RWPE2 (cell line): Measurements from ENCODE around the gene RHOF.

ENCODE experiments used
- ATAC-seq: fragments of 200-7000 bp; cut with Tn5 transposase; 3 replicates; pipeline ENCODE4 v1.9.1; 2021; ENCODE audit warnings: low read depth
- DNase-seq: peaks from one replicate; pipeline ENCODE4 v3.0.0-alpha.2; 2020; ENCODE audit warnings: low spot score
- H3K27ac ChIP-seq: fragments of 450-650 bp; 2 replicates; pipeline ENCODE4 v1.5.1; 2017; ENCODE audit warnings: mild to moderate bottlenecking; ENCODE audit not compliant: poor library complexity, severe bottlenecking
- H3K27me3 ChIP-seq: fragments of 250-450 bp; sonication (Bioruptor Pico); 2 replicates; pipeline ENCODE4 v1.5.1; 2021; ENCODE audit warnings: mild to moderate bottlenecking, moderate library complexity; ENCODE audit not compliant: insufficient read depth, poor library complexity, severe bottlenecking
- H3K36me3 ChIP-seq: fragments of 250-450 bp; sonication (Bioruptor Pico); 2 replicates; pipeline ENCODE4 v1.5.1; 2020; ENCODE audit warnings: low read depth, mild to moderate bottlenecking, moderate library complexity
- H3K4me1 ChIP-seq: fragments of 250-450 bp; sonication (Bioruptor Pico); 2 replicates; pipeline ENCODE4 v1.5.1; 2021; ENCODE audit warnings: mild to moderate bottlenecking, moderate library complexity; ENCODE audit not compliant: insufficient read depth, poor library complexity, severe bottlenecking
- H3K4me3 ChIP-seq: fragments of 250-450 bp; sonication (Bioruptor Pico); 2 replicates; pipeline ENCODE4 v1.5.1; 2021; ENCODE audit warnings: mild to moderate bottlenecking, moderate library complexity; ENCODE audit not compliant: severe bottlenecking
- H3K9me3 ChIP-seq: fragments of 250-450 bp; sonication (Bioruptor Pico); 2 replicates; pipeline ENCODE4 v1.5.1; 2021; ENCODE audit warnings: mild to moderate bottlenecking, moderate library complexity; ENCODE audit not compliant: severe bottlenecking
- TF ChIP-seq, protein P1 (sequence below): fragments of 450-650 bp; IDR thresholded peaks from one replicate; pipeline ENCODE4 v1.5.1; 2017; ENCODE audit warnings: mild to moderate bottlenecking, moderate library complexity; ENCODE audit not compliant: poor library complexity, severe bottlenecking

The RHOF gene

DNA sequence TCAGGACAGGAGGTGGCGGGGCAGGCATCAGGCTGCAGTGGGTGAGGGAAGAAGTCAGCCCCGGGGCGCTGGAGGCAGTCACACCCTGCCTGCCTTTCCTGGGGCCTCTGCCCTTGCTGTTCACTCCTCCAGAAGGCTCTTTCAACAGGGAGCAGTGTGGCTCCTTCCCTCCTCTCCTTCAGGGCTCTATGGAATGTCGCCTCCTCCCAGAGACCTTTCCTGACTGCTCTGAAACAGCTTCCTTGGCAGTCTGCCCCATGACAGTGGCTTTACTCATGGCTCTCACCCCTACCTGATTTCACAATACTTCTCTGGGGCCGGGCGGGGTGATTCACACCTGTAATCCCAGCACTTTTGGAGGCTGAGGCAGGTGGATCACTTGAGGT is 7.1 kb downstream of the RHOF start:
- ATAC-seq (peak; percentile 81), DNase-seq (peak; percentile 98)
- TF ChIP-seq, protein P1, sequence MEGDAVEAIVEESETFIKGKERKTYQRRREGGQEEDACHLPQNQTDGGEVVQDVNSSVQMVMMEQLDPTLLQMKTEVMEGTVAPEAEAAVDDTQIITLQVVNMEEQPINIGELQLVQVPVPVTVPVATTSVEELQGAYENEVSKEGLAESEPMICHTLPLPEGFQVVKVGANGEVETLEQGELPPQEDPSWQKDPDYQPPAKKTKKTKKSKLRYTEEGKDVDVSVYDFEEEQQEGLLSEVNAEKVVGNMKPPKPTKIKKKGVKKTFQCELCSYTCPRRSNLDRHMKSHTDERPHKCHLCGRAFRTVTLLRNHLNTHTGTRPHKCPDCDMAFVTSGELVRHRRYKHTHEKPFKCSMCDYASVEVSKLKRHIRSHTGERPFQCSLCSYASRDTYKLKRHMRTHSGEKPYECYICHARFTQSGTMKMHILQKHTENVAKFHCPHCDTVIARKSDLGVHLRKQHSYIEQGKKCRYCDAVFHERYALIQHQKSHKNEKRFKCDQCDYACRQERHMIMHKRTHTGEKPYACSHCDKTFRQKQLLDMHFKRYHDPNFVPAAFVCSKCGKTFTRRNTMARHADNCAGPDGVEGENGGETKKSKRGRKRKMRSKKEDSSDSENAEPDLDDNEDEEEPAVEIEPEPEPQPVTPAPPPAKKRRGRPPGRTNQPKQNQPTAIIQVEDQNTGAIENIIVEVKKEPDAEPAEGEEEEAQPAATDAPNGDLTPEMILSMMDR: peak; percentile 21
- H3K27ac ChIP-seq: peak overlapping the region; percentile 75
- H3K4me1 ChIP-seq: peaks cover 42% of the 10 kb centered on the region
- no peaks in the 10 kb centered on the region for H3K9me3 ChIP-seq
- no peak overlapping the region for H3K4me3 ChIP-seq
- H3K27me3 ChIP-seq: no peaks in the 10 kb centered on the region
- H3K36me3 ChIP-seq: peaks cover 9% of the 10 kb centered on the region

DNA sequence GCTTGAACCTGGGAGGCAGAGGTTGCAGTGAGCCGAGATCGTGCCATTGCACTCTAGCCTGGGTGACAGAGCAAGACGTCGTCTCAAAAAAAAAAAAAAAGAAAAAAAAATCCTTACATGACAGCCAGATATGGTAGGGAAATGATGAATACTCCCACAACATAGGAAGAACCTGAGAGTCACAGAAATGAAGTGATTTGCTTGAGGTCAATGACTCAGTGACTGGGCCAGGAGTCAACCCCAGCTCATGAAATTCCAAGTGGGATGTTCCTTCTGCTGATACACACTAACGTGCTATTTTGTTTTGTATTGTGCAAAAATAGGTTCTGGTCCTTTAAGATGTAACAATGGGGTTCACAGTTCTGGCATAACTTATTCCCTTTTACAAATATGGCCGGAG is 9.0 kb downstream of the RHOF start:
- no peak overlapping the region for H3K4me3 ChIP-seq
- peaks cover 24% of the 10 kb centered on the region for H3K36me3 ChIP-seq
- DNase-seq (no peak), ATAC-seq (peak; percentile 69)
- H3K27me3 ChIP-seq: no peaks in the 10 kb centered on the region
- TF ChIP-seq, protein P1: no peak
- peaks cover 45% of the 10 kb centered on the region for H3K4me1 ChIP-seq
- peak overlapping the region; percentile 75 for H3K27ac ChIP-seq
- H3K9me3 ChIP-seq: no peaks in the 10 kb centered on the region

DNA sequence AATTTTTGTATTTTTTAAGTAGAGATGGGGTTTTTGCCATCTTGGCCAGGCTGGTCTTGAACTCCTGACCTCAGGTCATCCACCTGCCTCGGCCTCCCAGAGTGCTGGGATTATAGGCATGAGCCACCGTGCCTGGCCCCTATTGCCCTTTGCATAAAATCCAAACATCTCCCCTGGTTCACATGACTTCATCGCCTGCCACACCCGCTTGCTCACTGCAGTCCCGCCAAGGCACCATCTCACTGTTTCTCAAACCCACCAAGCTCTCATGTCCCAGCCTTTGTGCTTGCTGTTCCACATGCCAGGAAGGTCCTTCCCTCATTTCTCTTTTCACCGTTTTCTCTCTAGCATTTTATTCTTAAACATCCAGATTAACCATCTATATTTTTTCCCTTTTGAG is 9.7 kb downstream of the RHOF start:
- Histone ChIP-seq H3K36me3 (peaks cover 31% of the 10 kb centered on the region), H3K27me3 (no peaks in the 10 kb centered on the region), H3K27ac (peak overlapping the region; percentile 75), H3K9me3 (no peaks in the 10 kb centered on the region), H3K4me3 (no peak overlapping the region), H3K4me1 (peaks cover 45% of the 10 kb centered on the region)
- TF ChIP-seq, protein P1: no peak
- DNase-seq (no peak), ATAC-seq (no peak)

DNA sequence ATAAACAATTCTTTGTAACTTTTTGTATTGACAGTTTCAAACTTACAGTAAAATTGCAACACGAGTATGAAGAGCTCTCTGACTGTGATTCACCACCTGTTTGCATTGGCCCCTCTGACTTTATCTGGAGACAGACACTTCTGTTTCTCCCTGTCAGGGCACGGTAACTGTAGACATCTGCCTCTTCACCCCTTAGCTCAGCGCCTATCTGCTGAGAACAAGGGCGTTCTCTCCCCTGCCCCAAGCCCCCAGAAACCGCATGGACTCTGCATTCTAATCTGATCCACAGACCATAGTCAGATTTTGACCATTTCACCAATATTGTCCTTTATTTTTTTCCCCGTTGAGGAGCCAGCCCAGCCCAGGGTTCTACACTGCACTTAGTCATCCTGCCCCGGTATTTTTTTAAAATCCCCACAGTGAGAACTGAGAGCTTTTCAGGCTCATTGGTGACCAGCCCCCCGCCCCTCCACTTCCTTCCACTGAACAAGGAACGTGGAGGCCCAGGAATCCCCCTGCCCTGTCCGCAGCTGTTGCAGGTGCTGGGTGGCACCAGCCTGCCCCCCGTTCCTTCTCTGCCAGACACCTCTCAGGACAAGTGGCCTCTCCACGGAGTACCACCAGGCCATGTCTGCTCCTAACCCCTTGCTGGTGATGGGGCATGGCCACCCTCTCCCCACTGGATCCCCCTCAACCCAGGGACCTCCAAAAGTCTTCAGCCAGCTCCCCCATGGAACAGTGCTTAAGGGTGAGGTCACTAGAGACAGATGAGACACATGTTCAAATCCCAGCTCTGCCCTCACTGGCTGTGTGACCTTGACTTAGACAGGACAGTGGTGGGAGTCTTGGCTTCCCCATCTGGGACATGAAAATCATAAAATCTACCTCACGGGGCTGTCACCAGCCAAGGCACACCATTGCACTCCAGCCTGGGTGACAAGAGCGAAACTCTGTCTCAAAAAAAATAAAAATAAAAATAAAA is 11.2 kb downstream of the RHOF start:
- H3K27me3 ChIP-seq: no peaks in the 10 kb centered on the region
- DNase-seq (no peak), ATAC-seq (peak; percentile 52)
- H3K36me3 ChIP-seq: peaks cover 28% of the 10 kb centered on the region
- H3K4me1 ChIP-seq: peaks cover 45% of the 10 kb centered on the region
- TF ChIP-seq, protein P1: no peak
- H3K27ac ChIP-seq: peak overlapping the region; percentile 75
- H3K9me3 ChIP-seq: no peaks in the 10 kb centered on the region
- no peak overlapping the region for H3K4me3 ChIP-seq
